ENCODE measurements around the gene EFNA1. TPM values are rescaled to one million over a fixed set of nuclear protein-coding genes. Genes with fewer than 3 reads are reported as not detected.

EFNA1 gene
- total RNA-seq, 1 experiment from 2014 or later = 49.9 TPM

DNA sequence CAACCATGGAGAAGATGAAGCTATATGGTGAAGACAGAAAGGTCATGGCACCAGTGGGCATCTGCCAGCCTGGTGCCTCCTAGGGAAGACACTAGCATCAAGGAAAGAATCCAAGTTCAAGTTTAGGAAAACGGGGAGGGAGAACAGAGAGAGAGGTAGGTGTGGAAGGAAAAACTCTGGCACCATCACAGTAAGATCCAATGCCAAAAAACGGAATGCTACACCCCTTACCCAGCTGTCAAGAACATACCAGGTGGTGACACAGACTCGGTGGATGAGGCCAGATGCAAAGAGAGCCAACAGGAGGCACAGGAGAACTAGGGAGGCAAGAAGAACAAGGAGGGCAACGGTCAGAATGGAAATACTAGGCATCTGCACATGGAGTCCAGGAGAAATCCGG is 41.9 kb downstream of the EFNA1 start:
- Histone ChIP-seq H3K9ac (ENCODE audit: low read length) (no peak overlapping the region), H3K4me3 (ENCODE audit: low read length) (no peak overlapping the region), H3F3A (ENCODE audit: low read length, unreplicated experiment) (no peaks in the 10 kb centered on the region), H4K20me1 (ENCODE audit: low read length) (no peaks in the 10 kb centered on the region), H3K9me3 (ENCODE audit: low read length) (no peaks in the 10 kb centered on the region), H3K4me2 (ENCODE audit: low read length) (no peak overlapping the region), H3K79me2 (ENCODE audit: low read length) (peaks cover 20% of the 10 kb centered on the region), H3K27ac (ENCODE audit: low read length) (no peak overlapping the region), H3K36me3 (ENCODE audit: low read depth, low read length) (peaks cover 8% of the 10 kb centered on the region; the same call in 1 of the 2 replicates), H3K4me1 (ENCODE audit: insufficient read depth, low read length) (peaks cover 21% of the 10 kb centered on the region; the same call in 1 of the 2 replicates), H3K9me2 (replicated peaks; ENCODE audit: low read length) (no peaks in the 10 kb centered on the region), H3K27me3 (ENCODE audit: low read length) (no peaks in the 10 kb centered on the region), H2AFZ (ENCODE audit: low read length) (no peak overlapping the region)
- TF ChIP-seq EZH2phosphoT487 (IDR thresholded peaks at IDR 0.05; ENCODE audit: borderline replicate concordance, low read length) (no peak), EZH2 (IDR thresholded peaks at IDR 0.05; ENCODE audit: low read length, unreplicated experiment) (no peak), CTCF (conservative IDR thresholded peaks at IDR 0.05; ENCODE audit: low read depth, low read length) (no peak)
- ChIA-PET CTCF (interaction anchor here (0.8 kb wide), 1 partner anchor 78 kb away, joined by 5 read pairs; no protein-coding TSS in a partner anchor), POLR2A (ENCODE audit: unreplicated experiment) (no interaction called here)
- BruUV-seq (replicated peaks) = no TSS peak
- no peak for DNase-seq
- intact Hi-C loops (cut with micrococcal nuclease) = no loop called here
- no peak for ATAC-seq

DNA sequence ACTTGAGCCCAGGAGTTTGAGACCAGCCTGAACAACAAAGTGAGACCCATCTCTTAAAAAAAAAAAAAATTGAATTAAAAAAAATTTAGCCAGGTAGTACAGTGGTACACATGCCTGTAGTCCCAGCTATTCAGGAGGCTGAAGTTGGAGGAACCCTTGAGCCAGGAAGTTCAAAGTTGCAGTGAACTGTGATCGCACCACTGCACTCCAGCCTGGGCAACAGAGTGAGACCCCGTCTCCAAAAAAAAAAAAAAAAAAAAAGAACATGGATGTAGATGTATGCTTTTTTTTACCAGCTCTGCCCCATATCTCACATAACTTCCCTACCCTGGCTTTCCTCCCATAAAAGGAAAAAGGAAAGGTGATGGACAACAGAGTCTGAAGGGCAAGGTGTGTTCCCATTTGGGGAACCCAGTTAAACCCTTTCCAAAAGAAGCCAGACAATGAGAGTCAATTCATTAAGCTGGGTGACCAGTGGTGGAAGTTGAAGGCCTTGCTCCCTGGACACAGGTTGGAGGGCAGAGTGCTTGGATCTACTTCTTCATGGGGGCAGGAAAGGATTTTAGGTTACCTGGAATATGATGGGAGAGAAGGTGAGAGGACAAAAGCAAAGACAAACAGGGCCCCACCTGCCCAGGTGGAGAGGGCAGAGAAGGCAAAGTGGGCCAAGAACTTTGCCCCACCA is 42.6 kb downstream of the EFNA1 start:
- no peak overlapping the region for H3K27ac ChIP-seq (ENCODE audit: low read length)
- intact Hi-C loops (cut with micrococcal nuclease) = no loop called here
- H3K79me2 ChIP-seq (ENCODE audit: low read length) = peaks cover 20% of the 10 kb centered on the region
- BruUV-seq (replicated peaks) = no TSS peak
- ChIA-PET POLR2A (ENCODE audit: unreplicated experiment) (no interaction called here), CTCF (no interaction called here)
- H3K4me2 ChIP-seq (ENCODE audit: low read length) = no peak overlapping the region
- H3K4me1 ChIP-seq (ENCODE audit: insufficient read depth, low read length) = peaks cover 21% of the 10 kb centered on the region; the same call in 1 of the 2 replicates
- DNase-seq = no peak
- no peak overlapping the region for H3K4me3 ChIP-seq (ENCODE audit: low read length)
- H3K36me3 ChIP-seq (ENCODE audit: low read depth, low read length) = peaks cover 8% of the 10 kb centered on the region; the same call in 1 of the 2 replicates
- no peaks in the 10 kb centered on the region for H3F3A ChIP-seq (ENCODE audit: low read length, unreplicated experiment)
- TF ChIP-seq CTCF (conservative IDR thresholded peaks at IDR 0.05; ENCODE audit: low read depth, low read length) = no peak
- TF ChIP-seq EZH2phosphoT487 (IDR thresholded peaks at IDR 0.05; ENCODE audit: borderline replicate concordance, low read length) = no peak
- no peak for TF ChIP-seq EZH2 (IDR thresholded peaks at IDR 0.05; ENCODE audit: low read length, unreplicated experiment)
- no peak overlapping the region for H2AFZ ChIP-seq (ENCODE audit: low read length)
- no peak for ATAC-seq
- no peak overlapping the region for H3K9ac ChIP-seq (ENCODE audit: low read length)
- H3K9me2 ChIP-seq (replicated peaks; ENCODE audit: low read length) = no peaks in the 10 kb centered on the region
- H3K27me3 ChIP-seq (ENCODE audit: low read length) = no peaks in the 10 kb centered on the region
- no peaks in the 10 kb centered on the region for H4K20me1 ChIP-seq (ENCODE audit: low read length)
- H3K9me3 ChIP-seq (ENCODE audit: low read length) = no peaks in the 10 kb centered on the region

GRCh38 chr1:155170806-155171205 is 43.1 kb downstream of the EFNA1 start:
- TF ChIP-seq EZH2 (IDR thresholded peaks at IDR 0.05; ENCODE audit: low read length, unreplicated experiment) = no peak
- no peak for TF ChIP-seq CTCF (conservative IDR thresholded peaks at IDR 0.05; ENCODE audit: low read depth, low read length)
- TF ChIP-seq EZH2phosphoT487 (IDR thresholded peaks at IDR 0.05; ENCODE audit: borderline replicate concordance, low read length) = no peak
- ATAC-seq = no peak
- CTCF ChIA-PET = no interaction called here
- Histone ChIP-seq H3K27ac (ENCODE audit: low read length) (no peak overlapping the region), H3K9ac (ENCODE audit: low read length) (no peak overlapping the region), H3K79me2 (ENCODE audit: low read length) (peaks cover 20% of the 10 kb centered on the region), H2AFZ (ENCODE audit: low read length) (no peak overlapping the region), H3K4me2 (ENCODE audit: low read length) (no peak overlapping the region), H3K4me1 (ENCODE audit: insufficient read depth, low read length) (peaks cover 21% of the 10 kb centered on the region; the same call in 1 of the 2 replicates), H3K27me3 (ENCODE audit: low read length) (no peaks in the 10 kb centered on the region), H3K9me2 (replicated peaks; ENCODE audit: low read length) (no peaks in the 10 kb centered on the region), H4K20me1 (ENCODE audit: low read length) (no peaks in the 10 kb centered on the region), H3K9me3 (ENCODE audit: low read length) (no peaks in the 10 kb centered on the region), H3K36me3 (ENCODE audit: low read depth, low read length) (peaks cover 8% of the 10 kb centered on the region; the same call in 1 of the 2 replicates), H3F3A (ENCODE audit: low read length, unreplicated experiment) (no peaks in the 10 kb centered on the region), H3K4me3 (ENCODE audit: low read length) (no peak overlapping the region)
- no TSS peak for BruUV-seq (replicated peaks)
- intact Hi-C loops (cut with micrococcal nuclease) = no loop called here
- DNase-seq = no peak
- POLR2A ChIA-PET (ENCODE audit: unreplicated experiment) = no interaction called here

Data from PC-3 (cell line).